NCI-H1105 (cell line): ENCODE data around the gene TMEM131L.
"Not testable (repeated sequence)": the region's sequence is repeated elsewhere in the genome, so short reads cannot be mapped to it uniquely, and the experiment has no call there.

Source experiments
- DNase-seq: peaks from one replicate; lab custom pipeline; 2025; lab: John Stamatoyannopoulos, UW

Gene TMEM131L

GRCh38 chr4:153573221-153573620, 107.1 kb downstream of the TMEM131L start:
- DNase-seq: no peak

- no peak for DNase-seq
These were observed 108.0 kb downstream of the TMEM131L start for GRCh38 chr4:153573881-153574802.

GRCh38 chr4:153576443-153576774, 110.2 kb downstream of the TMEM131L start:
- no peak for DNase-seq

- no peak for DNase-seq
These were observed 110.9 kb downstream of the TMEM131L start for GRCh38 chr4:153577053-153577452.

GRCh38 chr4:153579410-153579809, 113.2 kb downstream of the TMEM131L start:
- DNase-seq: no peak

GRCh38 chr4:153579872-153580271, 113.7 kb downstream of the TMEM131L start:
- no peak for DNase-seq

GRCh38 chr4:153582954-153583702, 117.0 kb downstream of the TMEM131L start:
- no peak for DNase-seq

GRCh38 chr4:153585026-153585425, 118.9 kb downstream of the TMEM131L start:
- no peak for DNase-seq

- no peak for DNase-seq
These were observed 123.8 kb downstream of the TMEM131L start for GRCh38 chr4:153589703-153590595.

GRCh38 chr4:153591441-153591840, 125.3 kb downstream of the TMEM131L start:
- DNase-seq: no peak

- DNase-seq: no peak
These were observed 125.9 kb downstream of the TMEM131L start for GRCh38 chr4:153592064-153592463.

GRCh38 chr4:153593161-153593560, 127.0 kb downstream of the TMEM131L start:
- DNase-seq: no peak

GRCh38 chr4:153594210-153594609, 128.1 kb downstream of the TMEM131L start:
- no peak for DNase-seq

GRCh38 chr4:153595894-153596601, 129.9 kb downstream of the TMEM131L start:
- no peak for DNase-seq

GRCh38 chr4:153602758-153603157, 136.6 kb downstream of the TMEM131L start:
- no peak for DNase-seq

GRCh38 chr4:153603258-153603657, 137.1 kb downstream of the TMEM131L start:
- no peak for DNase-seq

- no peak for DNase-seq
These were observed 137.7 kb downstream of the TMEM131L start for GRCh38 chr4:153603835-153604234.

GRCh38 chr4:153609070-153609469, 142.9 kb downstream of the TMEM131L start:
- DNase-seq: not testable (repeated sequence)

GRCh38 chr4:153610623-153611376, 144.6 kb downstream of the TMEM131L start:
- no peak for DNase-seq

- DNase-seq: no peak
These were observed 145.5 kb downstream of the TMEM131L start for GRCh38 chr4:153611679-153612078.

GRCh38 chr4:153612878-153613277, 146.7 kb downstream of the TMEM131L start:
- no peak for DNase-seq
